Vagina (tissue), 2 donors: ENCODE results near the gene PTPRG.

Source experiments
- CTCF ChIP-seq, 3 experiments: fragments of 450-650 bp in 2 of 3; fragments of 200-600 bp in 1 of 3; sonication (generic) in 1 of 3; IDR thresholded peaks; one replicate each; pipeline ENCODE4 v1.5.1; 2017 to 2019; ENCODE audit warnings: antibody characterized with exemption in 3 of 3, mild to moderate bottlenecking in 2 of 3, moderate library complexity in 2 of 3
- POLR2A ChIP-seq, 2 donors: fragments of 450-650 bp; IDR thresholded peaks; one replicate each; pipeline ENCODE4 v1.6.1; 2017; ENCODE audit warnings: antibody characterized with exemption in 2 of 2, mild to moderate bottlenecking in 2 of 2, moderate library complexity in 2 of 2
- POLR2AphosphoS5 ChIP-seq, 2 donors: sonication (generic); formaldehyde crosslinking; IDR thresholded peaks; one replicate each; pipeline ENCODE4 v1.9.0; 2017; ENCODE audit warnings: antibody characterized with exemption in 2 of 2, mild to moderate bottlenecking in 2 of 2, low read depth in 1 of 2; ENCODE audit not compliant: insufficient read depth in 1 of 2

- TF ChIP-seq CTCF (IDR thresholded peaks at IDR 0.05) (no peak), POLR2AphosphoS5 (IDR thresholded peaks at IDR 0.05; ENCODE audit: insufficient read depth in 1 of 2, low read depth in 1 of 2) (no peak), POLR2A (IDR thresholded peaks at IDR 0.05) (no peak)
These were observed 364.4 kb downstream of the PTPRG start for GRCh38 chr3:61925721-61926120.
